ENCODE results near the gene ZNF300.
"Not testable (repeated sequence)": the region's sequence is repeated elsewhere in the genome, so short reads cannot be mapped to it uniquely, and the experiment has no call there.

The ZNF300 gene

GRCh38 chr5:150845185-150845859, 59.5 kb downstream of the ZNF300 start:
- not testable (repeated sequence) for DNase-seq
